GF-D8 (cell line): ENCODE data around the gene ZC3H4.
"Not testable (repeated sequence)": the region's sequence is repeated elsewhere in the genome, so short reads cannot be mapped to it uniquely, and the experiment has no call there.

Experiments
- DNase-seq: peaks from one replicate; lab custom pipeline; 2025; lab: John Stamatoyannopoulos, UW

The ZC3H4 gene

GRCh38 chr19:47107953-47108746, 5.4 kb downstream of the ZC3H4 start:
- peak; percentile 13 for DNase-seq

- peak; percentile 51 for DNase-seq
These were observed 6.2 kb downstream of the ZC3H4 start for GRCh38 chr19:47107202-47107952.

GRCh38 chr19:47106821-47107201, 6.8 kb downstream of the ZC3H4 start:
- DNase-seq = no peak

- no peak for DNase-seq
These were observed 7.7 kb downstream of the ZC3H4 start for GRCh38 chr19:47105874-47106273.

- DNase-seq = no peak
These were observed 8.9 kb downstream of the ZC3H4 start for GRCh38 chr19:47104680-47105079.

- DNase-seq = no peak
These were observed 11.1 kb downstream of the ZC3H4 start for GRCh38 chr19:47102346-47103060.

- DNase-seq = not testable (repeated sequence)
These were observed 12.5 kb downstream of the ZC3H4 start for GRCh38 chr19:47101116-47101515.

- no peak for DNase-seq
These were observed 13.3 kb downstream of the ZC3H4 start for GRCh38 chr19:47100290-47100689.

GRCh38 chr19:47099576-47100050, 14.0 kb downstream of the ZC3H4 start:
- no peak for DNase-seq

- DNase-seq = no peak
These were observed 15.0 kb downstream of the ZC3H4 start for GRCh38 chr19:47098608-47099007.

- no peak for DNase-seq
These were observed 16.0 kb downstream of the ZC3H4 start for GRCh38 chr19:47097396-47098201.

GRCh38 chr19:47096721-47097120, 16.9 kb downstream of the ZC3H4 start:
- no peak for DNase-seq

- DNase-seq = no peak
These were observed 17.4 kb downstream of the ZC3H4 start for GRCh38 chr19:47096100-47096704.

GRCh38 chr19:47095476-47096099, 18.0 kb downstream of the ZC3H4 start:
- DNase-seq = peak; percentile 92

- peak; percentile 97 for DNase-seq
These were observed 18.8 kb downstream of the ZC3H4 start for GRCh38 chr19:47094557-47095475.

GRCh38 chr19:47093841-47094240, 19.7 kb downstream of the ZC3H4 start:
- no peak for DNase-seq

- no peak for DNase-seq
These were observed 20.3 kb downstream of the ZC3H4 start for GRCh38 chr19:47093254-47093653.

- DNase-seq = no peak
These were observed 23.7 kb downstream of the ZC3H4 start for GRCh38 chr19:47089767-47090350.

- no peak for DNase-seq
These were observed 27.3 kb downstream of the ZC3H4 start for GRCh38 chr19:47086280-47086679.
